Adrenal gland (tissue), 5 donors: ENCODE data around the gene PIP5KL1.
"Not testable (repeated sequence)": the region's sequence is repeated elsewhere in the genome, so short reads cannot be mapped to it uniquely, and the experiment has no call there.

ENCODE experiments used
- POLR2A ChIP-seq, 2 donors: fragments of 450-650 bp; IDR thresholded peaks; one replicate each; pipeline ENCODE4 v1.6.1; 2017; ENCODE audit warnings: antibody characterized with exemption in 2 of 2, mild to moderate bottlenecking in 2 of 2, moderate library complexity in 1 of 2
- TF ChIP-seq, protein P1 (sequence below), 6 experiments: fragments of 450-650 bp in 4 of 6; fragments of 200-600 bp in 2 of 6; sonication (generic) in 1 of 6; IDR thresholded peaks; 1 replicate in 5 of 6; 2 replicates in 1 of 6; pipeline versions ENCODE4 v1.5.1 to v1.8.0; 2016 to 2021; ENCODE audit warnings: antibody characterized with exemption in 6 of 6, mild to moderate bottlenecking in 2 of 6, moderate library complexity in 1 of 6
- donor health status: DM: no; HTN: no; CAD: no.

DNA sequence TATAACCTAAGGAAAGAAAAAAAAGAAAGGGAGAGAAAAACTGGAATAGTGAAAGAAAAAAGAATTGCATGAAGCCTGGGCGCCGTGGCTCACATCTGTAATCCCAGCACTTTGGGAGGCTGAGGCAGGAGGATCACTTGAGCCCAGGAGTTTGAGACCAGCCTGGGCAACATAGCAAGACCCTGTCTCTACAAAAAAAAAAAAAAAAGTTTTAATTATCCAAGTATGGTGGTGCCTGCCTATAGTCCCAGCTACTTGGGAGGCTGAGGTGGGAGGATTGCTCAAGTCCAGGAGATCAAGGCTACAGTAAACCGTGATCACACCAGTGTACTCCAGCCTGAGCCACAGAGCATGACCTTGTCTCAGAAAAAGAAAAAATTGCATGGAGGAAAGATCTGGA lies 48.9 kb downstream of the PIP5KL1 start:
- TF ChIP-seq, protein P1, sequence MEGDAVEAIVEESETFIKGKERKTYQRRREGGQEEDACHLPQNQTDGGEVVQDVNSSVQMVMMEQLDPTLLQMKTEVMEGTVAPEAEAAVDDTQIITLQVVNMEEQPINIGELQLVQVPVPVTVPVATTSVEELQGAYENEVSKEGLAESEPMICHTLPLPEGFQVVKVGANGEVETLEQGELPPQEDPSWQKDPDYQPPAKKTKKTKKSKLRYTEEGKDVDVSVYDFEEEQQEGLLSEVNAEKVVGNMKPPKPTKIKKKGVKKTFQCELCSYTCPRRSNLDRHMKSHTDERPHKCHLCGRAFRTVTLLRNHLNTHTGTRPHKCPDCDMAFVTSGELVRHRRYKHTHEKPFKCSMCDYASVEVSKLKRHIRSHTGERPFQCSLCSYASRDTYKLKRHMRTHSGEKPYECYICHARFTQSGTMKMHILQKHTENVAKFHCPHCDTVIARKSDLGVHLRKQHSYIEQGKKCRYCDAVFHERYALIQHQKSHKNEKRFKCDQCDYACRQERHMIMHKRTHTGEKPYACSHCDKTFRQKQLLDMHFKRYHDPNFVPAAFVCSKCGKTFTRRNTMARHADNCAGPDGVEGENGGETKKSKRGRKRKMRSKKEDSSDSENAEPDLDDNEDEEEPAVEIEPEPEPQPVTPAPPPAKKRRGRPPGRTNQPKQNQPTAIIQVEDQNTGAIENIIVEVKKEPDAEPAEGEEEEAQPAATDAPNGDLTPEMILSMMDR (IDR thresholded peaks at IDR 0.05): not testable (repeated sequence)
- not testable (repeated sequence) for TF ChIP-seq POLR2A (IDR thresholded peaks at IDR 0.05)
